Neuronal stem cell (in vitro differentiated cells): ENCODE measurements around the gene USE1.

ENCODE experiments used
- DNase-seq: peaks from one replicate; pipeline ENCODE4 v3.0.0-alpha.2; 2013; ENCODE audit warnings: low spot score
- H2AFZ ChIP-seq: one replicate; pipeline ENCODE4 v1.6.1; 2013; ENCODE audit warnings: mild to moderate bottlenecking, low read length, inconsistent platforms
- H2AK5ac ChIP-seq: 2 replicates; pipeline ENCODE4 v1.6.1; 2013; ENCODE audit warnings: low read depth, mild to moderate bottlenecking, inconsistent platforms, low read length, moderate library complexity, mixed read lengths
- H2BK120ac ChIP-seq: 2 replicates; pipeline ENCODE4 v1.6.1; 2013; ENCODE audit warnings: low read depth, mild to moderate bottlenecking, inconsistent platforms, low read length, moderate library complexity, mixed read lengths
- H2BK12ac ChIP-seq: one replicate; pipeline ENCODE4 v1.6.1; 2013; ENCODE audit warnings: low read length, inconsistent platforms
- H2BK15ac ChIP-seq: 2 replicates; pipeline ENCODE4 v1.6.1; 2013; ENCODE audit warnings: mild to moderate bottlenecking, low read length, inconsistent platforms, mixed read lengths
- H2BK5ac ChIP-seq: one replicate; pipeline ENCODE4 v1.6.1; 2013; ENCODE audit warnings: inconsistent platforms, mild to moderate bottlenecking, low read length, moderate library complexity
- H3K14ac ChIP-seq: one replicate; pipeline ENCODE4 v1.6.1; 2013; ENCODE audit warnings: low read length, inconsistent platforms
- H3K18ac ChIP-seq: 2 replicates; pipeline ENCODE4 v1.6.1; 2013; ENCODE audit warnings: low read length, inconsistent platforms
- H3K23ac ChIP-seq: 2 replicates; pipeline ENCODE4 v1.6.1; 2013; ENCODE audit warnings: low read depth, mild to moderate bottlenecking, mixed read lengths, low read length, inconsistent platforms; ENCODE audit not compliant: poor library complexity
- H3K27ac ChIP-seq: replicated peaks from 3 replicates; pipeline ENCODE4 v1.5.1; 2013; ENCODE audit warnings: low read length, inconsistent platforms
- H3K27me3 ChIP-seq, 3 experiments: 2 replicates each; pipeline ENCODE4 v1.6.1; 2013; ENCODE audit warnings: low read length in 3 of 3, mild to moderate bottlenecking in 2 of 3, inconsistent platforms in 1 of 3, low read depth in 1 of 3, mixed read lengths in 1 of 3, moderate library complexity in 1 of 3; ENCODE audit not compliant: control insufficient read depth in 3 of 3, insufficient read depth in 3 of 3
- H3K36me3 ChIP-seq, 2 donors: replicated peaks in 1 of 2; 2 replicates each; pipeline ENCODE4 v1.6.1; 2013; ENCODE audit warnings: low read length in 2 of 2; ENCODE audit not compliant: control insufficient read depth in 2 of 2, insufficient read depth in 2 of 2
- H3K4ac ChIP-seq: 2 replicates; pipeline ENCODE4 v1.6.1; 2013; ENCODE audit warnings: inconsistent platforms, mild to moderate bottlenecking, low read length, moderate library complexity
- H3K4me1 ChIP-seq, 2 donors: 1 replicate in 1 of 2; 2 replicates in 1 of 2; pipeline ENCODE4 v1.6.1; 2013; ENCODE audit warnings: low read length in 2 of 2, low read depth in 1 of 2; ENCODE audit not compliant: control insufficient read depth in 2 of 2, insufficient read depth in 1 of 2
- H3K4me2 ChIP-seq: one replicate; pipeline ENCODE4 v1.6.1; 2013; ENCODE audit warnings: mild to moderate bottlenecking, low read length, inconsistent platforms; ENCODE audit not compliant: insufficient read depth, poor library complexity, severe bottlenecking
- H3K4me3 ChIP-seq, 2 donors: 2 replicates each; pipeline ENCODE4 v1.5.1; 2013; ENCODE audit warnings: low read length in 2 of 2, mild to moderate bottlenecking in 2 of 2, inconsistent platforms in 1 of 2, moderate library complexity in 1 of 2
- H3K79me1 ChIP-seq: one replicate; pipeline ENCODE4 v1.6.1; 2013; ENCODE audit warnings: low read depth, mild to moderate bottlenecking, inconsistent platforms, low read length, moderate library complexity
- H3K9ac ChIP-seq: one replicate; pipeline ENCODE4 v1.6.1; 2013; ENCODE audit warnings: mild to moderate bottlenecking, low read depth, low read length, inconsistent platforms; ENCODE audit not compliant: poor library complexity
- H3K9me3 ChIP-seq, 2 donors: replicated peaks in 1 of 2; 2 replicates each; pipeline versions ENCODE3 to v1.6.1; 2013; ENCODE audit warnings: low read length in 2 of 2, mild to moderate bottlenecking in 2 of 2, inconsistent platforms in 1 of 2, low read depth in 1 of 2, mixed read lengths in 1 of 2, moderate library complexity in 1 of 2; ENCODE audit not compliant: control insufficient read depth in 2 of 2, insufficient read depth in 1 of 2
- H4K8ac ChIP-seq: one replicate; pipeline ENCODE4 v1.6.1; 2013; ENCODE audit warnings: low read depth, mild to moderate bottlenecking, inconsistent platforms, low read length, moderate library complexity
- H4K91ac ChIP-seq: one replicate; pipeline ENCODE4 v1.6.1; 2013; ENCODE audit warnings: low read length, low read depth, mild to moderate bottlenecking, inconsistent platforms; ENCODE audit not compliant: poor library complexity
- WGBS, 2 donors: extraction: QIAGEN DNeasy Blood & Tissue Kit; methylation state at CpG; one replicate each; pipeline ENCODE4 v1.1.7; 2013; ENCODE audit warnings: missing lambda C conversion rate in 2 of 2, mixed read lengths in 1 of 2; ENCODE audit not compliant: insufficient read length in 2 of 2, insufficient replicate concordance in 1 of 2; ENCODE audit errors: extremely low coverage in 2 of 2; 5-methylcytosine and 5-hydroxymethylcytosine counted together

Gene USE1

GRCh38 chr19:17220207-17220758 is 5.1 kb downstream of the USE1 start:
- H3K27me3 ChIP-seq = no peaks in the 10 kb centered on the region
- H3K18ac ChIP-seq = no peak overlapping the region
- H2BK5ac ChIP-seq = no peak overlapping the region
- no peak overlapping the region for H4K91ac ChIP-seq
- H3K4ac ChIP-seq = no peak overlapping the region
- H3K79me1 ChIP-seq = peaks cover 4% of the 10 kb centered on the region
- H3K9ac ChIP-seq = peak overlapping the region; percentile 78
- H3K4me2 ChIP-seq = no peak overlapping the region
- H2BK120ac ChIP-seq = no peak overlapping the region
- no peak overlapping the region for H4K8ac ChIP-seq
- peak overlapping the region; percentile 67 for H3K23ac ChIP-seq
- H3K9me3 ChIP-seq = no peaks in the 10 kb centered on the region
- H3K14ac ChIP-seq = no peak overlapping the region
- H3K4me3 ChIP-seq = no peak overlapping the region
- WGBS, 2 donors = no CpG with 5 or more reads among the region's 14 CpGs
- no peak overlapping the region for H2BK15ac ChIP-seq
- no peak overlapping the region for H3K27ac ChIP-seq
- peaks cover 4 to 6% of the 10 kb centered on the region in 2 donors for H3K4me1 ChIP-seq
- H2BK12ac ChIP-seq = no peak overlapping the region
- H2AFZ ChIP-seq = no peak overlapping the region
- DNase-seq = no peak
- no peak overlapping the region for H2AK5ac ChIP-seq
- peaks cover 13 to 30% of the 10 kb centered on the region in 2 donors for H3K36me3 ChIP-seq

GRCh38 chr19:17225053-17225452 is 9.9 kb downstream of the USE1 start:
- no CpG with 5 or more reads among the region's 10 CpGs for WGBS, 2 donors
- no peak for DNase-seq
- no peak overlapping the region for H2BK120ac ChIP-seq
- no peaks in the 10 kb centered on the region for H3K9me3 ChIP-seq
- no peak overlapping the region for H3K4ac ChIP-seq
- no peak overlapping the region for H2BK5ac ChIP-seq
- peaks cover 4% of the 10 kb centered on the region for H3K79me1 ChIP-seq
- peaks cover 2 to 4% of the 10 kb centered on the region in 2 donors for H3K4me1 ChIP-seq
- peaks cover 0 to 7% of the 10 kb centered on the region in 2 donors for H3K36me3 ChIP-seq
- no peak overlapping the region for H2AK5ac ChIP-seq
- no peak overlapping the region for H4K91ac ChIP-seq
- no peak overlapping the region for H3K27ac ChIP-seq
- H3K27me3 ChIP-seq = no peaks in the 10 kb centered on the region
- no peak overlapping the region for H3K14ac ChIP-seq
- no peak overlapping the region for H3K4me3 ChIP-seq
- H3K9ac ChIP-seq = no peak overlapping the region
- no peak overlapping the region for H2BK12ac ChIP-seq
- H3K18ac ChIP-seq = no peak overlapping the region
- no peak overlapping the region for H4K8ac ChIP-seq
- no peak overlapping the region for H2BK15ac ChIP-seq
- no peak overlapping the region for H3K4me2 ChIP-seq
- no peak overlapping the region for H3K23ac ChIP-seq
- H2AFZ ChIP-seq = no peak overlapping the region

GRCh38 chr19:17226002-17226933 is 11.1 kb downstream of the USE1 start, which contains the start of gene OCEL1:
Gene OCEL1, plus strand, starts transcription at chr19:17226226. Its CDS starts 22 bp downstream, at chr19:17226248.
- Histone ChIP-seq H3K36me3 (peaks cover 2 to 19% of the 10 kb centered on the region in 2 donors), H2AFZ (peak within 1 kb of the TSS; percentile 99), H3K4me3 (peak within 1 kb of the TSS; percentile 63 to 85), H3K9ac (peak within 1 kb of the TSS; percentile 88), H3K23ac (peak within 1 kb of the TSS; percentile 98), H2BK5ac (peak within 1 kb of the TSS; percentile 66), H4K91ac (no peak within 1 kb of the TSS), H2BK15ac (peak within 1 kb of the TSS; percentile 49), H3K4ac (no peak within 1 kb of the TSS), H2AK5ac (peak within 1 kb of the TSS; percentile 94), H2BK120ac (peak within 1 kb of the TSS; percentile 81), H3K27ac (peak within 1 kb of the TSS; percentile 98), H4K8ac (no peak within 1 kb of the TSS), H3K18ac (peak within 1 kb of the TSS; percentile 99), H3K4me2 (peak within 1 kb of the TSS; percentile 96), H3K27me3 (no peaks in the 10 kb centered on the region), H3K4me1 (peaks cover 0 to 2% of the 10 kb centered on the region in 2 donors), H3K9me3 (no peaks in the 10 kb centered on the region), H2BK12ac (no peak within 1 kb of the TSS), H3K79me1 (peaks cover 4% of the 10 kb centered on the region), H3K14ac (peak within 1 kb of the TSS; percentile 71)
- WGBS, 2 donors = no CpG with 5 or more reads among the region's 90 CpGs
- DNase-seq = peak; percentile 98

GRCh38 chr19:17227798-17228367 is 12.7 kb downstream of the USE1 start:
- Histone ChIP-seq H3K23ac (no peak overlapping the region), H3K27ac (no peak overlapping the region)

More at GRCh38 chr19:17227798-17228367, 12.7 kb downstream of the USE1 start:
- no peak for DNase-seq
- Histone ChIP-seq H3K4me2 (no peak overlapping the region), H3K4me1 (peaks cover 0 to 2% of the 10 kb centered on the region in 2 donors), H2BK15ac (peak overlapping the region; percentile 75), H2BK120ac (no peak overlapping the region), H3K14ac (no peak overlapping the region), H3K36me3 (peaks cover 10 to 36% of the 10 kb centered on the region in 2 donors), H2BK12ac (no peak overlapping the region), H3K27me3 (no peaks in the 10 kb centered on the region), H4K91ac (no peak overlapping the region), H4K8ac (no peak overlapping the region), H3K9ac (no peak overlapping the region), H3K79me1 (peaks cover 6% of the 10 kb centered on the region), H3K4ac (no peak overlapping the region), H3K9me3 (no peaks in the 10 kb centered on the region), H3K4me3 (no peak overlapping the region), H2BK5ac (peak overlapping the region; percentile 66), H2AK5ac (peak overlapping the region; percentile 28), H2AFZ (no peak overlapping the region), H3K18ac (peak overlapping the region; percentile 38)
- no CpG with 5 or more reads among the region's 13 CpGs for WGBS, 2 donors
